ENCODE results near the gene DHDH.

Gene DHDH

DNA sequence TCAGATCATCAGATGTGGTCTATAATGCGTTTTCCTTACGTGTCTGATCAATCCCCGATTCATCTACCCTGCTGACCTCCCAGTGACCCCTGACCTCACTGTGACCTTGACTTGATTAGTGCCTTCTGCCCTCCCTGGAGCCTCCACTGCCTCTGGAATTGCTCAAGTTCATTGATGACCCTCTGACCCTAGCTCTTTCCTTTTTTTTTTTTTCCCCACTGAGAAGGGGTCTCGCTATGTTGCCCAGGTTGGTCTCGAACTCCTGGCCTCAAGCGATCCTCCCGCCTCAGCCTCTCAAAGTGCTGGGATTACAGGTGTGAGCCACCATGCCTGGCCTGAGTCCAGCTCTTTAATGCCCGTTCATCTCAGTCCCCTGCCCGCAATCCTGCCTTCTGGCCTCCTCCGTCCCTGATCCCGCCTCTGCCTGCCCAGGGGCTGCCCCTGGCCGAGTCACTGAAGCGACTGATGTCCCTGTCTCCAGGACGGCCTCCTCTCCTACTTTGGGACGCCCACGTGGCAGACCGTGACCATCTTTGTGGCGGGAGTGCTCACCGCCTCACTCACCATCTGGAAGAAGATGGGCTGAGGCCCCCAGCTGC, 27.7 kb downstream of the DHDH start:
- H4K20me1 ChIP-seq (ENCODE audit: low read depth, low read length), result no peaks in the 10 kb centered on the region
- H3F3A ChIP-seq (ENCODE audit: insufficient read depth), result peaks cover 36% of the 10 kb centered on the region
- no peaks in the 10 kb centered on the region for H3K9me2 ChIP-seq (replicated peaks; ENCODE audit: insufficient read depth, low read length)
- TF ChIP-seq, protein P1, sequence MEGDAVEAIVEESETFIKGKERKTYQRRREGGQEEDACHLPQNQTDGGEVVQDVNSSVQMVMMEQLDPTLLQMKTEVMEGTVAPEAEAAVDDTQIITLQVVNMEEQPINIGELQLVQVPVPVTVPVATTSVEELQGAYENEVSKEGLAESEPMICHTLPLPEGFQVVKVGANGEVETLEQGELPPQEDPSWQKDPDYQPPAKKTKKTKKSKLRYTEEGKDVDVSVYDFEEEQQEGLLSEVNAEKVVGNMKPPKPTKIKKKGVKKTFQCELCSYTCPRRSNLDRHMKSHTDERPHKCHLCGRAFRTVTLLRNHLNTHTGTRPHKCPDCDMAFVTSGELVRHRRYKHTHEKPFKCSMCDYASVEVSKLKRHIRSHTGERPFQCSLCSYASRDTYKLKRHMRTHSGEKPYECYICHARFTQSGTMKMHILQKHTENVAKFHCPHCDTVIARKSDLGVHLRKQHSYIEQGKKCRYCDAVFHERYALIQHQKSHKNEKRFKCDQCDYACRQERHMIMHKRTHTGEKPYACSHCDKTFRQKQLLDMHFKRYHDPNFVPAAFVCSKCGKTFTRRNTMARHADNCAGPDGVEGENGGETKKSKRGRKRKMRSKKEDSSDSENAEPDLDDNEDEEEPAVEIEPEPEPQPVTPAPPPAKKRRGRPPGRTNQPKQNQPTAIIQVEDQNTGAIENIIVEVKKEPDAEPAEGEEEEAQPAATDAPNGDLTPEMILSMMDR (IDR thresholded peaks at IDR 0.05; ENCODE audit: insufficient read depth, low read length, poor library complexity, severe bottlenecking), result no peak
- TF ChIP-seq EZH2phosphoT487 (conservative IDR thresholded peaks at IDR 0.05; ENCODE audit: low read length), result no peak
- H2AFZ ChIP-seq (ENCODE audit: low read depth, low read length, severe bottlenecking), result no peak overlapping the region
- H3K27ac ChIP-seq (ENCODE audit: low read depth, low read length), result no peak overlapping the region; the same call in 1 of the 2 replicates
- H3K9ac ChIP-seq (ENCODE audit: low read length), result no peak overlapping the region
- H3K4me3 ChIP-seq (ENCODE audit: insufficient read depth, low read length, poor library complexity, severe bottlenecking), result no peak overlapping the region
- H3K36me3 ChIP-seq (ENCODE audit: low read length), result no peaks in the 10 kb centered on the region
- no peaks in the 10 kb centered on the region for H3K9me3 ChIP-seq (ENCODE audit: insufficient read depth, low read length)
- H3K79me2 ChIP-seq (ENCODE audit: insufficient read depth, low read length), result peaks cover 13% of the 10 kb centered on the region
- no peaks in the 10 kb centered on the region for H3K27me3 ChIP-seq (ENCODE audit: low read length)
- no peak overlapping the region for H3K4me2 ChIP-seq (ENCODE audit: low read depth, low read length, poor library complexity, severe bottlenecking)

DNA sequence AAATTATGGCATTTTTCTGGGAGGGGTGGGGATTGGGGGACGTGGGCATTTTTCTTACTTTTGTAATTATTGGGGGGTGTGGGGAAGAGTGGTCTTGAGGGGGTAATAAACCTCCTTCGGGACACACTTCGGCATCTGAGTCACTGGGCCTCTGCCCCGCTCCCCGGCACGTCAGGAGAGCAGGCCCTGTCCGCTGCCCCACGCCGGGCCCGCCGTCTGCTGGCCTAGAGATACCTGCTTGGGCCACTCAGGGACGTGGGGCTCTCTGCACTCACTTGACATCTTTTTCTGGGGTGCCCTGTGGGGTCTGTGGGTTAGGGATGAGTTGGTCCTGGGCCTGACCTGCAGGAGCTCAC, 28.2 kb downstream of the DHDH start:
- H3K27ac ChIP-seq (ENCODE audit: low read depth, low read length), result peak overlapping the region; percentile 91
- H3K9me2 ChIP-seq (replicated peaks; ENCODE audit: insufficient read depth, low read length), result no peaks in the 10 kb centered on the region
- H3K27me3 ChIP-seq (ENCODE audit: low read length), result no peaks in the 10 kb centered on the region
- H3K4me2 ChIP-seq (ENCODE audit: low read depth, low read length, poor library complexity, severe bottlenecking), result no peak overlapping the region
- H3K9me3 ChIP-seq (ENCODE audit: insufficient read depth, low read length), result no peaks in the 10 kb centered on the region
- TF ChIP-seq, protein P1 (IDR thresholded peaks at IDR 0.05; ENCODE audit: insufficient read depth, low read length, poor library complexity, severe bottlenecking), result no peak
- no peak for TF ChIP-seq EZH2phosphoT487 (conservative IDR thresholded peaks at IDR 0.05; ENCODE audit: low read length)
- H3K9ac ChIP-seq (ENCODE audit: low read length), result peak overlapping the region; percentile 62; the same call in 1 of the 2 replicates
- no peak overlapping the region for H2AFZ ChIP-seq (ENCODE audit: low read depth, low read length, severe bottlenecking)
- H4K20me1 ChIP-seq (ENCODE audit: low read depth, low read length), result no peaks in the 10 kb centered on the region
- no peak overlapping the region for H3K4me3 ChIP-seq (ENCODE audit: insufficient read depth, low read length, poor library complexity, severe bottlenecking)
- H3K36me3 ChIP-seq (ENCODE audit: low read length), result no peaks in the 10 kb centered on the region
- peaks cover 14% of the 10 kb centered on the region for H3K79me2 ChIP-seq (ENCODE audit: insufficient read depth, low read length)
- H3F3A ChIP-seq (ENCODE audit: insufficient read depth), result peaks cover 40% of the 10 kb centered on the region

DNA sequence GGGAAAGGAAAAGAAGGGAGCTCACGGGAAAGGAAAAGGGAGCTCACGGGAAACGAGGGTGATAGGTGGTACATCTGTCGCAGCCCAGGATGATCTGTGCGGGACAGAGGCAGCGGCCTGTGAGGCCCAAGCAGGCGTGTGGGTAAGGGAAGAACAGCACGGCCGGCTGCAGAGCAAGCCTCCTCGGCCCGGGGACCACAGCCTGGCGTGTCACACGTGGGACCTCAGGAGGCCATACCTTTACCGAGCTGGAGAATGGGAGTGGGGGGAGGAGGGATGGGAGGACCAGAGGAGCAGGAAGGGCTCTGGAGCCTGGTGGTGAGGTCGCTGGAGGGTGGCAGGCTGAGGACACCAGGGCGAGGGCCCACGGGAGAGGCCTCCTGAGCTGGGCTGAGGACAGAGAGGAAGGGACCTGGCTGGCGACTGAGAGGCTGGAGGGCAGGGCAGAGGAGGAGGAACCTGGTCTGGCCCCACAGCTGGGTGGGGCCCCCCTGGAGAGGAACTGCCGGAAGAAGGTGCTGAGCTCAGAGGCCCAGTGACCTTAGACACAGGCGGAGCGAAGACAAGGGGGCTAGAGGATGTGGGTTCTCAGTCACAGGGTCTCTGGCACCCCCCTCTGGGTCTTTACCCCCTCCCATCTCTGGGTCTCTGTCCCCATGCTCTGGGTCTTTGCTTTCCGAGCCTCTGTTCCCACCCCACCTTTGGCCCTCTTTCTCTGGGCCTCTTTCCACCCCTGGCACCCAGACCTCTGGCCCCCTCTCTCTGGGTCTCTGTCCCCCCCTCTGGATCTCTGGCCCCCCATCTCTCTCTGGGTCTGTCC, 28.7 kb downstream of the DHDH start:
- H3F3A ChIP-seq (ENCODE audit: insufficient read depth), result peaks cover 44% of the 10 kb centered on the region
- peak overlapping the region; percentile 35 for H3K4me3 ChIP-seq (ENCODE audit: insufficient read depth, low read length, poor library complexity, severe bottlenecking)
- peak overlapping the region; percentile 87 for H3K4me2 ChIP-seq (ENCODE audit: low read depth, low read length, poor library complexity, severe bottlenecking)
- H3K36me3 ChIP-seq (ENCODE audit: low read length), result no peaks in the 10 kb centered on the region
- no peaks in the 10 kb centered on the region for H4K20me1 ChIP-seq (ENCODE audit: low read depth, low read length)
- H2AFZ ChIP-seq (ENCODE audit: low read depth, low read length, severe bottlenecking), result no peak overlapping the region
- peak overlapping the region; percentile 91 for H3K27ac ChIP-seq (ENCODE audit: low read depth, low read length)
- H3K79me2 ChIP-seq (ENCODE audit: insufficient read depth, low read length), result peaks cover 14% of the 10 kb centered on the region
- H3K27me3 ChIP-seq (ENCODE audit: low read length), result no peaks in the 10 kb centered on the region
- TF ChIP-seq EZH2phosphoT487 (conservative IDR thresholded peaks at IDR 0.05; ENCODE audit: low read length), result no peak
- TF ChIP-seq, protein P1 (IDR thresholded peaks at IDR 0.05; ENCODE audit: insufficient read depth, low read length, poor library complexity, severe bottlenecking), result no peak
- H3K9ac ChIP-seq (ENCODE audit: low read length), result peak overlapping the region; percentile 62
- H3K9me2 ChIP-seq (replicated peaks; ENCODE audit: insufficient read depth, low read length), result no peaks in the 10 kb centered on the region
- no peaks in the 10 kb centered on the region for H3K9me3 ChIP-seq (ENCODE audit: insufficient read depth, low read length)
